Measurements from ENCODE around the gene ATP8A2.

The ATP8A2 gene

GRCh38 chr13:25864116-25864515 lies 492.3 kb downstream of the ATP8A2 start:
- no peaks in the 10 kb centered on the region for H3K9me3 Mint-ChIP-seq
- no peak overlapping the region for H3K4me3 Mint-ChIP-seq
- peaks cover 7% of the 10 kb centered on the region for H3K4me1 Mint-ChIP-seq
- no peaks in the 10 kb centered on the region for H3K36me3 Mint-ChIP-seq
- H3K27ac Mint-ChIP-seq: no peak overlapping the region
- peaks cover 2% of the 10 kb centered on the region for H3K27me3 Mint-ChIP-seq

GRCh38 chr13:25864936-25865335 lies 493.2 kb downstream of the ATP8A2 start:
- no peaks in the 10 kb centered on the region for H3K9me3 Mint-ChIP-seq
- H3K36me3 Mint-ChIP-seq: no peaks in the 10 kb centered on the region
- H3K27me3 Mint-ChIP-seq: peaks cover 2% of the 10 kb centered on the region
- no peak overlapping the region for H3K4me3 Mint-ChIP-seq
- no peak overlapping the region for H3K27ac Mint-ChIP-seq
- peaks cover 7% of the 10 kb centered on the region for H3K4me1 Mint-ChIP-seq

- Mint-ChIP-seq H3K4me1 (peaks cover 7% of the 10 kb centered on the region), H3K27me3 (peaks cover 2% of the 10 kb centered on the region), H3K36me3 (no peaks in the 10 kb centered on the region), H3K27ac (no peak overlapping the region), H3K4me3 (no peak overlapping the region), H3K9me3 (no peaks in the 10 kb centered on the region)
Measured at GRCh38 chr13:25865391-25865790, 493.6 kb downstream of the ATP8A2 start.

DNA sequence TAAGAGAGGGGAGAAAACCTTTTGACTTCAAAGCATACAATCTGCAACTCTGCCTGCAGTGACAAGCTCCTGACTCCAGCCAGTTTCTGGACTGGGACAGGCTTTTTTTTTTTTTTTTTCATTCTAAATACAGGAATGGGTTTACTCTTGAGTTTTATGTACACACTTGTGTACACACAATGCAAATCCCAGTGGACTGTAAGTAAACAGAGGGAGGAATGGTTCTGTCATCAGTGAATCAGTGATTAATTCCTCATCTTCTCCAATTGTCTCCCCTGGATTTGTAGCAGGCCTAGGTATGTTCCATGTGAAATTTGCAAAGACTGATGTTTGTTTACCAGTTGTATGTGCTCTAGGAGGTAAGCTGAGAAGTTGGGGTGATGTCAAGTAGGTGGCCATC lies 495.3 kb downstream of the ATP8A2 start:
- no peaks in the 10 kb centered on the region for H3K36me3 Mint-ChIP-seq
- peaks cover 22% of the 10 kb centered on the region for H3K4me1 Mint-ChIP-seq
- peaks cover 2% of the 10 kb centered on the region for H3K27me3 Mint-ChIP-seq
- no peak overlapping the region for H3K4me3 Mint-ChIP-seq
- H3K27ac Mint-ChIP-seq: no peak overlapping the region
- H3K9me3 Mint-ChIP-seq: no peaks in the 10 kb centered on the region

- Mint-ChIP-seq H3K4me3 (no peak overlapping the region), H3K27ac (no peak overlapping the region), H3K27me3 (peaks cover 2% of the 10 kb centered on the region), H3K36me3 (no peaks in the 10 kb centered on the region), H3K9me3 (no peaks in the 10 kb centered on the region), H3K4me1 (peaks cover 34% of the 10 kb centered on the region)
Measured at GRCh38 chr13:25868490-25868889, 496.7 kb downstream of the ATP8A2 start.

DNA sequence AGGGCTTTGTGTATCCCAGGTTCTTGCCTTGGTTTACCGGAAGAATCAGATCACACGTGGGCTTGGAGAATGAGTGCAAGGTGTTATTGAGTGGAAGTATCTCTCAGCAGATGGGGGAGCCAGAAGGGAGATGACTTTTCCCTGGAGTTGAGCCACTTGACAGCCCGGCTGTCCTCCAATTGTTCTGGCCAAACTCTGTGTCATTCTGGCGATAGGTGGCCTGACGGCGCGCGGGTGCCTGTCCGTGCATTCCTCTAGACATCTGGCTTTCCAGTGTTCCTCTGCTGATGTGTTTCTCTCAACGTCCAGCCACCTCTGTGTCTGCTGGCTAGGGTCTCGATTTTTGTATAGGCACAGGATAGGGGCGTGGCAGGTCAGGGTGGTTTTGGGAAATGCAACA lies 498.2 kb downstream of the ATP8A2 start:
- H3K4me3 Mint-ChIP-seq: no peak overlapping the region
- peaks cover 10% of the 10 kb centered on the region for H3K9me3 Mint-ChIP-seq
- H3K4me1 Mint-ChIP-seq: peaks cover 48% of the 10 kb centered on the region

GRCh38 chr13:25871389-25872125 lies 499.8 kb downstream of the ATP8A2 start:
- peaks cover 10% of the 10 kb centered on the region for H3K9me3 Mint-ChIP-seq
- H3K27me3 Mint-ChIP-seq: no peaks in the 10 kb centered on the region
- H3K27ac Mint-ChIP-seq: no peak overlapping the region
- H3K4me3 Mint-ChIP-seq: no peak overlapping the region
- H3K4me1 Mint-ChIP-seq: peaks cover 61% of the 10 kb centered on the region
- H3K36me3 Mint-ChIP-seq: no peaks in the 10 kb centered on the region

More for the DNA sequence above, 498.2 kb downstream of the ATP8A2 start:
- peaks cover 2% of the 10 kb centered on the region for H3K27me3 Mint-ChIP-seq
- H3K27ac Mint-ChIP-seq: no peak overlapping the region
- no peaks in the 10 kb centered on the region for H3K36me3 Mint-ChIP-seq

- H3K27me3 Mint-ChIP-seq: no peaks in the 10 kb centered on the region
- H3K4me3 Mint-ChIP-seq: peak overlapping the region; percentile 2
- no peaks in the 10 kb centered on the region for H3K36me3 Mint-ChIP-seq
- H3K27ac Mint-ChIP-seq: peak overlapping the region; percentile 26
- peaks cover 16% of the 10 kb centered on the region for H3K9me3 Mint-ChIP-seq
- H3K4me1 Mint-ChIP-seq: peaks cover 69% of the 10 kb centered on the region
Measured at GRCh38 chr13:25872481-25873241, 500.9 kb downstream of the ATP8A2 start.

- H3K27ac Mint-ChIP-seq: no peak overlapping the region
Measured at GRCh38 chr13:25873242-25873612, 501.5 kb downstream of the ATP8A2 start.

DNA sequence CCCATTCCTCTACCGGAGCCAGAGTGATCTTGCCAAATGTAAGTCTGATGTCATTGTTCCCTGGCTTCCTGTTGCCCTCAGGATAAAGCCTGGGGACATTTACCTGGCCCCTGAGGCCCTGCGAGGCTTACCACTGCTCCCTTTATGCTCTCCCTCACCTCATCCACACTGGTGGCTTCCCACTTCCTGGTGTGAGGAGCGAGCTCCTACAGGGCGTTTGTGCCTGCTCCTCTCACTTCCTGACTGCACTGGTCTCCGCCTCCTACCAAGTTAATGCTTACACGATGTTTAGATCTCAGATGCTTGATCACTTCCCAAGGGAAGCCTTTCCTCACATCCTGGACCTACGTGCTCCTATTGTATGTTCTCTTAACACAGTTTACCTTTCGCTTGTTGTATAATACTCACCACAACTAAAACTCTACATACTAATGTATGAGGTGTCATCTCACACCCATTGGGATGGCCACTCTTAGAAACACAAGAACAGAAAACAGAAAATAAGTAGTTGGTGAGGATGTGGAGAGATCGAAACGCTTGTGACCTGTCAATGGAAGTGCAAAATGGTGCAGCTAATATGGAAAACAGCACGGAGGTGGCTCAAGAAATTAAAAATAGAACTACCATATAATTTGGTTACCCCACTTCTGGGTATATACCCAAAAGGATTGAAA lies 502.4 kb downstream of the ATP8A2 start:
- peaks cover 17% of the 10 kb centered on the region for H3K9me3 Mint-ChIP-seq
- peaks cover 76% of the 10 kb centered on the region for H3K4me1 Mint-ChIP-seq
- no peaks in the 10 kb centered on the region for H3K27me3 Mint-ChIP-seq
- H3K36me3 Mint-ChIP-seq: no peaks in the 10 kb centered on the region
- H3K27ac Mint-ChIP-seq: peak overlapping the region; percentile 83
- H3K4me3 Mint-ChIP-seq: peak overlapping the region; percentile 53

More at GRCh38 chr13:25873242-25873612, 501.5 kb downstream of the ATP8A2 start:
- H3K4me3 Mint-ChIP-seq: peak overlapping the region; percentile 2
- H3K36me3 Mint-ChIP-seq: no peaks in the 10 kb centered on the region
- H3K27me3 Mint-ChIP-seq: no peaks in the 10 kb centered on the region
- H3K4me1 Mint-ChIP-seq: peaks cover 73% of the 10 kb centered on the region
- H3K9me3 Mint-ChIP-seq: peaks cover 17% of the 10 kb centered on the region

DNA sequence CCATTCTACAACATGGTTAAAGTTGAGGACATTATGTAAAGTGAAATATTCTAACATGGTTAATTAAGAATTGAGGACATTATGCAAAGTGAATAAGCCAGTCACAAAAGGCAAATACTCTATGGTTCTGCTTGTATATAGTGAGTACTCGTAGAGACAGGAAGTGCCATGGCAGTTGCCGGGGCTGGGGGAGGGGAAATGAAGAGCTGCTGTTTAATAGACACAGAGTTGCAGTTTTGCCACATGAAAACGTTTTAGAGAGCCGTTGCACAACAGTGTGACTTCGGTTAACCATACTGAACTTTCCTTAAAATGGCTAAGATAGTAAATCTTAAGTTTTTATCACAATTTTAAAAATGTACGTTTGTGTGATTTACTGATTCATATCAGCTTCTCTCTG lies 503.1 kb downstream of the ATP8A2 start:
- no peaks in the 10 kb centered on the region for H3K27me3 Mint-ChIP-seq
- H3K27ac Mint-ChIP-seq: peak overlapping the region; percentile 83
- H3K4me3 Mint-ChIP-seq: peak overlapping the region; percentile 64
- peaks cover 79% of the 10 kb centered on the region for H3K4me1 Mint-ChIP-seq
- no peaks in the 10 kb centered on the region for H3K36me3 Mint-ChIP-seq
- H3K9me3 Mint-ChIP-seq: peaks cover 17% of the 10 kb centered on the region

DNA sequence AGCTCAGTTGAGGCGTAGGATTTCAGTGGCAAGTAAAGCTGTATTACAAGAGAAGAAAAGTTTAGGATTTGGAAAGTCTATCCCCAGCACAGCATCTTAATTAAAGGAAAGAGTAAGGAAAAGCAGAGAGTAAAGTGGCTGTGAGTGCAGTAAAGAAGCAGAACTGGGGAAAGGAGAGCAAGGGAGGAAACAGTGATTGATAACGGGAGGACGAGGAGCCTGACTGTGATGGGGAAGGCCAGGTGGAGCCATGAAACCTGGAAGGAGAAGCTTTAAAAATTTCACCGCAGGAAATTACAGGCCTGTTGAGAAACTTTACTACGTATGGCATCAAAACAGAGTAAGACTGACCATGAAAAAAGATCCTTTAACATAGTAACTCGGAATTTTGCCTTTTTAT lies 504.5 kb downstream of the ATP8A2 start:
- peaks cover 79% of the 10 kb centered on the region for H3K4me1 Mint-ChIP-seq
- H3K9me3 Mint-ChIP-seq: peaks cover 17% of the 10 kb centered on the region
- peak overlapping the region; percentile 14 for H3K27ac Mint-ChIP-seq
- peak overlapping the region; percentile 1 for H3K4me3 Mint-ChIP-seq
- H3K36me3 Mint-ChIP-seq: no peaks in the 10 kb centered on the region
- no peaks in the 10 kb centered on the region for H3K27me3 Mint-ChIP-seq

- H3K4me3 Mint-ChIP-seq: no peak overlapping the region
- H3K27me3 Mint-ChIP-seq: no peaks in the 10 kb centered on the region
- H3K36me3 Mint-ChIP-seq: no peaks in the 10 kb centered on the region
- H3K9me3 Mint-ChIP-seq: peaks cover 8% of the 10 kb centered on the region
- no peak overlapping the region for H3K27ac Mint-ChIP-seq
- H3K4me1 Mint-ChIP-seq: peaks cover 80% of the 10 kb centered on the region
Measured at GRCh38 chr13:25879466-25879865, 507.7 kb downstream of the ATP8A2 start.

DNA sequence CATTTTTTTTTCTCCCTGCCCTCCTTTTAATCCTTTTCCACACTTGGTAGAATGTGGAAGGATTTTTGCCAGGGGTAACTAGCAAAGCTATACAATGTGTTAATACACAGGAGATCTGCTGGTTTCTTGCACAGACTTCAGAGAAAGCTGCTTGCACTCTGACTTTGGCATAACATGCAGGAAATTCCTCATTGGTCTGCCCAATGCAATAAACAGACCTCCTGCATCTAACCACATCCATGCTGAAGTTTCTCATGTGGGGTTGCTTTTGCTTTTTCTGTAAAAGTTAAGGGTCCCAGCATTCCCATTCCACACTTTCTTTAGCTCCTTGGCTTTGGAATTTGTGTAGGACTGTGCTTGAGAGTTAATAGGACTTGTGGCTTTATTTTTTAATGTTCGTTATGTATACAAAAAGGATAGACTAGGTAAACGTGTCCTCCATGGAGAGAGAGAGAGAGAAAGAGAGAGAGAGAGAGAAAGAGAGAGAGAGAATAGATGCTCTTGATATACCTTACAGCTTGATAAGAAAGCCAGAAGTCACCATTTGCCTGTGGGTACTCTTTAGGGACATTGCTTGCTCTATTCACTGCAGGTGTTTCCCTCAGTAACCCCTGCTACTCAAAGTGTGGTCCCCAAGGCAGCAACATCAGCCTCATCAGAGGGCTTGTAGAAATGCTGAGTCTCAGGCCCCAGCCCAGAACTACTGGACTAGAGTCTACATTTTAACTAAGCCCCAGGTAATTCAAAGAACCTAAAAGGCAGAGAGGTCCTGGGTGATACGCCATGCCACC lies 509.6 kb downstream of the ATP8A2 start:
- Mint-ChIP-seq H3K36me3 (no peaks in the 10 kb centered on the region), H3K27me3 (no peaks in the 10 kb centered on the region), H3K9me3 (peaks cover 7% of the 10 kb centered on the region), H3K27ac (peak overlapping the region; percentile 30), H3K4me3 (no peak overlapping the region), H3K4me1 (peaks cover 78% of the 10 kb centered on the region)

DNA sequence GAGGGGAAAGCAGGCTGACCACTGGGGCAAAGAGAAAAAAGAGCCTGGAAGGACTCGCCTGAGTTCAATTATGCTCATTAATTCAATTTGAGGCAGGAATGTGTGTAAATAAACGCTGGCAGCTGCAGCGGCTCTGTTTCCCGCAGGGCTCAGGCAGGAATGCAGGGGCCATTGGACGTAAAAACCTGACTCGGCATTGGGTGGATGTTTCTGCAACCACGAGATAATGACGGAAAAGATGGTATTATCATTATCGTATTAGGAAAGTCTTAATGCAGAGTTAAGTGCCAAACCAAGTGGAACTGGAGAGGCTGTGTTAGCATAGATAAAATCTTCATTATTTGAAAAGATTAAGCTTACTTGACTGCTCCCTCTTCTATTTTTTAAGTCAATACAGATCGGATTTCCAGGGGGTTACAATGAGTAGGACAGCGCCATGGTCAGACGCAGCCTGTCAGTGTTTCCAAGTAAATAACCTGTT lies 510.2 kb downstream of the ATP8A2 start:
- no peaks in the 10 kb centered on the region for H3K27me3 Mint-ChIP-seq
- H3K4me1 Mint-ChIP-seq: peaks cover 82% of the 10 kb centered on the region
- peak overlapping the region; percentile 30 for H3K27ac Mint-ChIP-seq
- peaks cover 7% of the 10 kb centered on the region for H3K9me3 Mint-ChIP-seq
- H3K36me3 Mint-ChIP-seq: peaks cover 1% of the 10 kb centered on the region
- H3K4me3 Mint-ChIP-seq: no peak overlapping the region
